Right kidney (tissue), 1 donor: ENCODE measurements around the gene VAMP8.
"Not testable (repeated sequence)": the region's sequence is repeated elsewhere in the genome, so short reads cannot be mapped to it uniquely, and the experiment has no call there.

ENCODE experiments used
- DNase-seq: peaks from one replicate; pipeline ENCODE4 v3.0.0-alpha.2; 2016

VAMP8 gene

GRCh38 chr2:85579266-85579935 is 2.0 kb downstream of the VAMP8 start:
- peak; percentile 48 for DNase-seq

DNA sequence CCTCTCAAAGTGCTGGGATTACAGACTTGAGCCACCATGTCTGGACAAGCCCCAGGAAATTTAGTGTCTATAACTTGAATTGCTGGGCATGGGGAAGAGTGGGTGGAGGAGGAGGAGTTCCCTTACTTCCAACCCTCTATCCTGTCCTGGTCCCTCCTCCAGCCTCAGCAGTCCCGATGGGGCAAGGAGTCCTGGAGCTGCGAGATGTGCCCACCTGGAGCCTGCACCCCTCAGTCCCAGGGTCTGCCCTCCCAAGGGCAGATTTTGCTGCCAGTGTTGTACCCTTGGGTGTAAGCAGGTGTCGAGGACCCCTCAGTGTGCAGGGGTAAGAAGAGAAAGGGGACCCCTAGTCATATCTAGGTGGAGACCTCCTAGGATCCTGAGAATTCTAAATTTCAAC is 2.8 kb downstream of the VAMP8 start:
- no peak for DNase-seq

DNA sequence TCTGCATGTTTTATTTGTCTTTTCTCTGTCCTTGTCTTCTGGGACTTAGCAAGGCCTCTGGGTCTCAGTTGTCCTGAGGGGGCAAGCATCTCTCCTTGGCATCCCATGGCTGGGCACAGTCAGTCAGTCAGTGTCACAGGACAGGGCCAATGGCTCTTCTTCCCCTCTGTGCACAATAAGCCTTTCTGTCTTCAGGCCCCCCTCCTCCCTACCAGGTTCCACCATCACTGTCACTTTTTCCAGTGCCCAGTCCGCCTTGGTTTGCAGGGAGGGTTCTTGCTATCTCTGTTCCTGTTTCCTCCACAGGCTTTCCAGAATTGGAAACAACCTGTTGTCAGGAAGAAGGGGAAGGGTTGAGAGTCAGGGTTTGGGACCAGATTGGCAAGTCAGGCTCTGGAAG is 5.1 kb downstream of the VAMP8 start:
- DNase-seq: no peak

- DNase-seq: no peak
Measured at GRCh38 chr2:85583667-85584353, 6.4 kb downstream of the VAMP8 start.

GRCh38 chr2:85584354-85584856 is 7.0 kb downstream of the VAMP8 start, which contains the start of gene VAMP5:
Gene VAMP5 (plus strand): TSS chr2:85584431. CDS start chr2:85584491, 60 bp downstream.
- DNase-seq: peak; percentile 80

- no peak for DNase-seq
Measured at GRCh38 chr2:85584857-85585780, 7.7 kb downstream of the VAMP8 start.

DNA sequence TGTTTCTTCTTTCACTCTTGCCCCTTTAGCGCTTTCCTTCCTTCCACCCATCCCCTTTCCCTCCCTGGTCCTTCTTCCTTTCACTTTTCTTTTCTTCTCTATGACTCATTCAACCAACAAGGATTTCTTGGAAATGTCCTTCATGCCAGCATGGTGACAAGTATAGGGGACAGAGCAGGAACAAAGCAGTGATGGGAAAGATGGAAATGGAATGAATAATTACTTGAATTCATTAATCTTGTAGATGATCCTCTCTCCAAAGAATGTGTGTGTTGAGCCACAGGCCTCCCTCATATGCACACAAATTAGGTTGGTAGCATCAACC is 8.4 kb downstream of the VAMP8 start:
- no peak for DNase-seq

DNA sequence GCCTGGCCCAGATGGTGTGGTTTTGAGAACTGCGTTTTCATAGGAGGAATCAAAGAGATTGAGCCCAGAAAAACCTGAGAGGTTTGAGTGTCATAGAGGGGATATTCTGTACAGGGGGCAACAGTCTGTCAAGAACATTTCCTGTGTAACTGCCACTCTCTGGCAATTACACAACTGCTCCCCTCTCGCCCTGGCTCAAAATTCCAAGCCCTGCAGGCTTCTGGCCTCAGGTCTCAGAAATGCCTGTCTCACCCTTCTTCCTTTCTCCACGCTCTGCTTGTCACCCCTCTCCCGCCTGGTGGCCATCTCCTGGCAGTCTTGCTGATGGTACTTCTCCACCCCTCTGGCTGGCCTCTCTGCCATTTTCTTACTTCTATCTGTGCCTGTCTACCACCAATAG is 10.8 kb downstream of the VAMP8 start:
- DNase-seq: no peak

DNA sequence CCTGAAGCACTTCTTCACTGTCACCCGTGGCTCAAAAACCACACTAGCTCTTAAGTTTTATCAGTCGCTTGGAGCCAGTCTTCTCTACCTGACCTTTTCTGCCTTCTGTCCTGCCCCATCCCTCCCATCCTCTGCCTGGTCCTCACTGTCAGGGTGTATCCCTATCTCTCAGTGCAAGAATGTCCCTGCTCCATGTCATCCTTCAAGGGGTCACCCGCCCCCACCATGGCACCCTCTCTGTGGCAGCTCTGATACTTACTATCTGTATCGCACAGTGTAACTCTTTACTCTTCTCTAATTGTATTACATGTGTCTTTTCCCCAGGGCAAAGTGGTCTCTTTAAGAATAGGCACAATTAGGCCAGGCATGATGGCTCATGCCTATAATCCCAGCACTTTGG is 11.3 kb downstream of the VAMP8 start:
- no peak for DNase-seq

DNA sequence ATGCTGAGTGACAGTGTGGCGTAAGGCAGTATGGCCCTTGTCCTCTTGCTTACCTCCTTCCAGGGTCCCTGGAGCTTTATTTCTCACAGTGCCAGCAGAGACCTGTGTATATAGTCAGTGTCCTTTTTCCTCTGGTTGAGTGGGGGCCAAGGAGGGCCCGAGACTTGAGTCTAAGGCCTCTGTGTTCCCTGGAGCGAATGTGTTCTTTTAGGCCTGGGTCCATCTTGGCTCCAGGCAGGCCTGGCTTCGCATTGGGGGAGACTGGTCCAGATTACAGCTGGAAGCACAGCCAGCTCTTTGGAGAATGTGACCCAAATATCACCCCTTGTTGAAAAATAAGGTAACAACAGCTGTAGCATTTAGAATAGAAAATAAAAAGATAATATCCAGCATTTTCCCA is 11.8 kb downstream of the VAMP8 start:
- no peak for DNase-seq

- no peak for DNase-seq
Measured at GRCh38 chr2:85589982-85590791, 12.8 kb downstream of the VAMP8 start.

- no peak for DNase-seq
Measured at GRCh38 chr2:85590950-85591349, 13.6 kb downstream of the VAMP8 start.

DNA sequence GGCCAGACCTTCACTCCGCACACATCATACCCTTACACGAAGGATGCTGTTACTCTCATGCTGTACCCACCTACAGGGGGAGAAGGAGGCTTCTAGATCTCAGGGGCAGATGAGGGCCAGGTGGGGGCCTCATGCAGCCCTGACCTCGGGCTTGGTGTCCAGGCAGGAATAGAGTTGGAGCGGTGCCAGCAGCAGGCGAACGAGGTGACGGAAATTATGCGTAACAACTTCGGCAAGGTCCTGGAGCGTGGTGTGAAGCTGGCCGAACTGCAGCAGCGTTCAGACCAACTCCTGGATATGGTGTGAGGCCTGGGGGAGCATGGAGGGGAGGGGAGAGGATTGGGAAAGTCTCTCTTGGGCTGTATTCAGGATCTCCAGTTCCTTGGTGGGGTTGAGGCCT is 14.2 kb downstream of the VAMP8 start:
- DNase-seq: no peak

GRCh38 chr2:85592299-85592698 is 14.9 kb downstream of the VAMP8 start:
- DNase-seq: not testable (repeated sequence)

DNA sequence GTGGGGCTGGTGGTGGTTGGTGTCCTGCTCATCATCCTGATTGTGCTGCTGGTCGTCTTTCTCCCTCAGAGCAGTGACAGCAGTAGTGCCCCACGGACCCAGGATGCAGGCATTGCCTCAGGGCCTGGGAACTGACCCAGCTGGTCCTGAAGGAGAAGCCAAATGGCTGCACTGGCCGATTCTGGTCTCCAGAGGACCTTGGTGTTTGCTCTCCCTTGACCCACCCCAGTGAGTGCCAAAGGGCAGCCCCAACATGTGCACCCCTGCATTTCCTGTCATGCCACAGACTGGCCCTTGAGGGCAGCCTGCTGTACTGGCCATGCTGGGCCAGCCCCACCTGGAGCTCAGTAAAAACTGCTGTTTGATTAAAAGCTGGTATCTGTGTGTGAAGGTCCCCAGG is 15.6 kb downstream of the VAMP8 start:
- no peak for DNase-seq

DNA sequence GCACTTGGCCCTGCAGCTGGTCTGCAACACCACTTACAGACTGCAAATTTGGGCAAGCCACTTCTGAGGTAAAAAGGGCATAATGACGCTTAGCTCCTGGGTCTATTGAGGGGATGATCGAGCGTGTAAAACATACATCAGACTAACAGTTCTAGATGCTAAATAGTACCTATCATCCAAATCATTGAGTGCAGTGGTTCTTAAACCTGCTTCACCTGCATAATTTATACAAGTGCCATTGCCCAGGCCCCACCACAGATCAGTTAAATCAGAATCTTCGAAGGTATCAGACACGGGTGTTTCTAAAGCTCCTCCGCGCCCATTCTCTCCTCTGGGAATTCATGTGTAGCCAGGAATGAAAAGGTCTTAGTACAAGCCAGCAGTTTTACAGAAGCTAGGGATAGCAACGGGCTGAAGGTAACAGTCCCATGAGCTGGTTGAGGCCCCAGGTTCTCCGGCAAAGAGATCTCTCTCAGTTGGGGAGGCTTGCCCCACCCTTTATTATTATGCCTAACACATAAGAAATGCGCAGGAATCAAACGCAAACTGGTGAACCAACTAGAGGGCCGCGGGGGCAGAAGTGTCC is 17.4 kb downstream of the VAMP8 start:
- DNase-seq: no peak

- peak; percentile 88 for DNase-seq
Measured at GRCh38 chr2:85595301-85596025, 18.1 kb downstream of the VAMP8 start, which contains the start of gene RNF181. Gene RNF181 (plus strand): TSS chr2:85595745. CDS start chr2:85595764, 19 bp downstream.

GRCh38 chr2:85596026-85596333 is 18.6 kb downstream of the VAMP8 start:
- DNase-seq: no peak

GRCh38 chr2:85596486-85597143 is 19.2 kb downstream of the VAMP8 start:
- no peak for DNase-seq

GRCh38 chr2:85597241-85597640 is 19.9 kb downstream of the VAMP8 start:
- DNase-seq: no peak
